ENCODE measurements around the gene NHS.

The NHS gene

DNA sequence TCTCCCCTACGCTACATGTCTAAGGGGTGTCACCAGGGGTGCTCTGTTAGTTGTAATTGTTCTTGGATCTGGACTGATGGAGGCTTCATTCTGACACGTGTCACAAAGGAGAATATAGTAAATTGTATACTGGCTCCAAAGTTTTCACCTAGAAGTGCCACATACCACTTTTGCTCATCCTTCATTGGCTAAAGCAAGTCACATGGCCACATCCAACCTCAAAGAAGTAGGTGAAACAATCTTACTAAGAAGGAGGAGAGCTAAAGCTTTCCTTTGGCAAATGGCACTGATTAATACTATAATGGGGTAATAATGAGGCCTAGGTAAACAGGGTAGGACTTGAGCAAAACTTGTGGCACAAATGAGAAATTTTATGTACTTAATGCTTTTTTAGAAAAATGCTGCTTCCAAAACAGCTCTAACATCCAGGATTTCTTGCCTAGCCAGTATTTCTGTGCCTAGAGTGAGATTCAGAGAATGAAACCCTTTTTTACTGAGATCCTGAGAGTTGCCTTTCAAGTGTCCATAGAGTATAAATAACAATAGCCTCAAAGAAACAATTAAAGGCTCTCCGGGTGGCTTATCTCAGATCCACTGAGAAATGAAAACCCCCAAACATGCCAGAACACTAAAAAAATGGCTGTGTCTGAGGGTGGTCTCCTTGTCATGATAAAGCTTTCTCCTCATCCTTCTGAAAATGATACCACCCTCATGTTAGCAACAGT lies 34.7 kb downstream of the NHS start:
- Histone ChIP-seq H3K27ac (ENCODE audit: low read depth, low read length) (no peak overlapping the region), H3K79me2 (ENCODE audit: control insufficient read depth, insufficient read depth, low read length) (no peaks in the 10 kb centered on the region), H3K4me2 (ENCODE audit: low read length) (no peak overlapping the region), H3K18ac (ENCODE audit: low read length) (no peak overlapping the region), H3K9ac (ENCODE audit: low read length) (no peak overlapping the region), H3K27me3 (ENCODE audit: insufficient read depth, low read length, poor library complexity) (no peaks in the 10 kb centered on the region), H3K23ac (ENCODE audit: low read length) (no peak overlapping the region), H2BK120ac (ENCODE audit: low read depth, low read length) (no peak overlapping the region), H4K5ac (ENCODE audit: low read length) (no peak overlapping the region), H3K4me1 (ENCODE audit: control insufficient read depth, low read depth, low read length) (peaks cover 1% of the 10 kb centered on the region), H2AK5ac (ENCODE audit: low read length) (no peak overlapping the region), H2BK5ac (ENCODE audit: low read length) (no peak overlapping the region), H3K79me1 (ENCODE audit: low read length) (no peaks in the 10 kb centered on the region), H4K8ac (ENCODE audit: low read depth, low read length) (no peak overlapping the region), H3K4me3 (ENCODE audit: low read length) (no peak overlapping the region), H3K56ac (ENCODE audit: low read length) (no peak overlapping the region), H2BK15ac (replicated peaks; ENCODE audit: low read depth) (no peak overlapping the region), H3K36me3 (ENCODE audit: control insufficient read depth, insufficient read depth, low read length) (no peaks in the 10 kb centered on the region), H3K4ac (ENCODE audit: low read depth, low read length) (no peak overlapping the region)
- no CpG with 5 or more reads among the region's 3 CpGs for WGBS (ENCODE audit: extremely low coverage, insufficient coverage, low lambda C conversion rate)
- no peak for DNase-seq

DNA sequence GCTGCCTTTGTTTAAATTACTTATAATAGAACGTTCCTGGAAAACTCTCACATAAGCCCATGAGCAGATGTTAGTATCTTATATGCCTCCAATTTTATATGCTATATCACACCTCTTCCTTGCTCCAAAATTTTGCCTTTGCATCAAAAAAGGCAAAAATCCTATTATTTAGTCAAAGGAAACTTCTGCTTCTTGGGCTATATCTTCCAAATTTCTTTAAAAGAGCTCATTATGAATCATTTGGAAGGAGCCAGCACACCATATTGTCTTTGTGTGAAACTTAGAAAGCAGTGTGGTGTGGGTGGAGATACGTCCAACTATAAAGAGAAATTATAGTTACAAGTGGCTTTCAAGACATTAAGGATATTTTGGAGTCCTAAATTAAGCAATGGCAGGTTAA lies 35.7 kb downstream of the NHS start:
- no peak overlapping the region for H3K56ac ChIP-seq (ENCODE audit: low read length)
- no peak overlapping the region for H2AK5ac ChIP-seq (ENCODE audit: low read length)
- no peak overlapping the region for H3K18ac ChIP-seq (ENCODE audit: low read length)
- no peak overlapping the region for H3K23ac ChIP-seq (ENCODE audit: low read length)
- no peak overlapping the region for H3K4ac ChIP-seq (ENCODE audit: low read depth, low read length)
- no peaks in the 10 kb centered on the region for H3K79me2 ChIP-seq (ENCODE audit: control insufficient read depth, insufficient read depth, low read length)
- H3K79me1 ChIP-seq (ENCODE audit: low read length): no peaks in the 10 kb centered on the region
- H3K27ac ChIP-seq (ENCODE audit: low read depth, low read length): no peak overlapping the region
- no peak for DNase-seq
- no peaks in the 10 kb centered on the region for H3K36me3 ChIP-seq (ENCODE audit: control insufficient read depth, insufficient read depth, low read length)
- no peak overlapping the region for H2BK5ac ChIP-seq (ENCODE audit: low read length)
- no peak overlapping the region for H3K4me3 ChIP-seq (ENCODE audit: low read length)
- no peak overlapping the region for H3K4me2 ChIP-seq (ENCODE audit: low read length)
- H2BK15ac ChIP-seq (replicated peaks; ENCODE audit: low read depth): no peak overlapping the region
- no peak overlapping the region for H2BK120ac ChIP-seq (ENCODE audit: low read depth, low read length)
- no peak overlapping the region for H3K9ac ChIP-seq (ENCODE audit: low read length)
- no CpG with 5 or more reads among the region's 2 CpGs for WGBS (ENCODE audit: extremely low coverage, insufficient coverage, low lambda C conversion rate)
- peaks cover 3% of the 10 kb centered on the region for H3K4me1 ChIP-seq (ENCODE audit: control insufficient read depth, low read depth, low read length)
- H3K27me3 ChIP-seq (ENCODE audit: insufficient read depth, low read length, poor library complexity): no peaks in the 10 kb centered on the region
- H4K8ac ChIP-seq (ENCODE audit: low read depth, low read length): no peak overlapping the region
- no peak overlapping the region for H4K5ac ChIP-seq (ENCODE audit: low read length)

DNA sequence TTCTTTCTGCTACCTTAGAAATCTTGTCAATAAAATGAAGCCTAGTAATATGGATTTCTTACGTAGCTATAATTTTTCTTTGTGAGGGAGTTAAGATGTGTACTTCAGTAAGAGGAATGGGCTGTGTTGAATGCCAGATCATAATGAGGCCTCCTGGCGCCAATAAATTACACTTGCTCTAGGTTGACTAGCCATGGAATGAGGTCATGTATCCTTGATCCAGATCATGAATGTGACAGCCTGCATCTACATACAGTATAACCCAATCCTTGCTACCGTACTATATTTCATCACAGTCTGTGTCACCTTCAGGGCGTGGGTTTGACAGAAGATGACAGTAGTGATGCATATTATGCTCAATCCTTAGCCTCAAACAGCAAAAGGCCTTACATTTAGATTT lies 36.2 kb downstream of the NHS start:
- Histone ChIP-seq H2BK5ac (ENCODE audit: low read length) (no peak overlapping the region), H3K36me3 (ENCODE audit: control insufficient read depth, insufficient read depth, low read length) (no peaks in the 10 kb centered on the region), H3K79me2 (ENCODE audit: control insufficient read depth, insufficient read depth, low read length) (no peaks in the 10 kb centered on the region), H3K4ac (ENCODE audit: low read depth, low read length) (no peak overlapping the region), H3K27me3 (ENCODE audit: insufficient read depth, low read length, poor library complexity) (no peaks in the 10 kb centered on the region), H3K56ac (ENCODE audit: low read length) (no peak overlapping the region), H3K4me3 (ENCODE audit: low read length) (no peak overlapping the region), H3K27ac (ENCODE audit: low read depth, low read length) (no peak overlapping the region), H3K79me1 (ENCODE audit: low read length) (no peaks in the 10 kb centered on the region), H4K8ac (ENCODE audit: low read depth, low read length) (no peak overlapping the region), H3K4me2 (ENCODE audit: low read length) (no peak overlapping the region), H2BK15ac (replicated peaks; ENCODE audit: low read depth) (no peak overlapping the region), H2AK5ac (ENCODE audit: low read length) (no peak overlapping the region), H3K4me1 (ENCODE audit: control insufficient read depth, low read depth, low read length) (peaks cover 6% of the 10 kb centered on the region), H4K5ac (ENCODE audit: low read length) (no peak overlapping the region), H3K23ac (ENCODE audit: low read length) (no peak overlapping the region), H3K9ac (ENCODE audit: low read length) (no peak overlapping the region), H3K18ac (ENCODE audit: low read length) (no peak overlapping the region), H2BK120ac (ENCODE audit: low read depth, low read length) (no peak overlapping the region)
- no peak for DNase-seq
- WGBS (ENCODE audit: extremely low coverage, insufficient coverage, low lambda C conversion rate): no CpG with 5 or more reads among the region's 4 CpGs

DNA sequence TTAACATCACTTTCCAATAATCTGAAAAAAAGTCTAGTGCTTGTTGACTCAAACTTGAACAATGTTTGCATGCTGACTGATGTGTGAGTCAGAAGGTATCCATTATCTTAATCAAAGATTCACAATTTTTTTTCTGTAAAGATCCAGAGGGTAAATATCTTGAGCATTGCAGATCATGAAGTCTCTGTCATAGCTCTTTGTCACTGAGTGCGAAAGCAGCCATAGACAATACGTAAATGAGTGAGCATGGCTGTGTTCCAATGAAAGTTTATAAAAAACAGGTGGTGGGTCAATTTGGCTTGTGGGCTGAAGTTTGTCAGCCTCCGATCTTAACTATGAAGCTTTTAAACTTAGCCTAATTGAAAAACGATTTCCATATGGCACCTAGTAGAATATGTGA lies 37.7 kb downstream of the NHS start:
- Histone ChIP-seq H3K79me1 (ENCODE audit: low read length) (no peaks in the 10 kb centered on the region), H2BK15ac (replicated peaks; ENCODE audit: low read depth) (no peak overlapping the region), H4K8ac (ENCODE audit: low read depth, low read length) (no peak overlapping the region), H3K36me3 (ENCODE audit: control insufficient read depth, insufficient read depth, low read length) (no peaks in the 10 kb centered on the region), H4K5ac (ENCODE audit: low read length) (no peak overlapping the region), H3K27me3 (ENCODE audit: insufficient read depth, low read length, poor library complexity) (no peaks in the 10 kb centered on the region), H3K9ac (ENCODE audit: low read length) (no peak overlapping the region), H3K79me2 (ENCODE audit: control insufficient read depth, insufficient read depth, low read length) (no peaks in the 10 kb centered on the region), H3K4me3 (ENCODE audit: low read length) (no peak overlapping the region), H3K4ac (ENCODE audit: low read depth, low read length) (no peak overlapping the region), H2BK120ac (ENCODE audit: low read depth, low read length) (no peak overlapping the region), H3K4me1 (ENCODE audit: control insufficient read depth, low read depth, low read length) (peaks cover 6% of the 10 kb centered on the region), H3K27ac (ENCODE audit: low read depth, low read length) (no peak overlapping the region), H3K18ac (ENCODE audit: low read length) (no peak overlapping the region), H2BK5ac (ENCODE audit: low read length) (no peak overlapping the region), H3K56ac (ENCODE audit: low read length) (no peak overlapping the region), H3K4me2 (ENCODE audit: low read length) (no peak overlapping the region), H2AK5ac (ENCODE audit: low read length) (no peak overlapping the region), H3K23ac (ENCODE audit: low read length) (no peak overlapping the region)
- DNase-seq: no peak
- no CpG with 5 or more reads among the region's 4 CpGs for WGBS (ENCODE audit: extremely low coverage, insufficient coverage, low lambda C conversion rate)

- H2AK5ac ChIP-seq (ENCODE audit: low read length): no peak overlapping the region
- no CpG with 5 or more reads among the region's 4 CpGs for WGBS (ENCODE audit: extremely low coverage, insufficient coverage, low lambda C conversion rate)
- no peak overlapping the region for H3K4ac ChIP-seq (ENCODE audit: low read depth, low read length)
- peaks cover 6% of the 10 kb centered on the region for H3K4me1 ChIP-seq (ENCODE audit: control insufficient read depth, low read depth, low read length)
- H2BK120ac ChIP-seq (ENCODE audit: low read depth, low read length): no peak overlapping the region
- no peak overlapping the region for H3K56ac ChIP-seq (ENCODE audit: low read length)
- H3K9ac ChIP-seq (ENCODE audit: low read length): no peak overlapping the region
- H4K5ac ChIP-seq (ENCODE audit: low read length): no peak overlapping the region
- no peaks in the 10 kb centered on the region for H3K36me3 ChIP-seq (ENCODE audit: control insufficient read depth, insufficient read depth, low read length)
- no peak overlapping the region for H3K18ac ChIP-seq (ENCODE audit: low read length)
- H3K4me2 ChIP-seq (ENCODE audit: low read length): no peak overlapping the region
- no peak overlapping the region for H3K23ac ChIP-seq (ENCODE audit: low read length)
- no peak for DNase-seq
- H3K27ac ChIP-seq (ENCODE audit: low read depth, low read length): no peak overlapping the region
- no peaks in the 10 kb centered on the region for H3K79me1 ChIP-seq (ENCODE audit: low read length)
- H3K4me3 ChIP-seq (ENCODE audit: low read length): no peak overlapping the region
- H3K27me3 ChIP-seq (ENCODE audit: insufficient read depth, low read length, poor library complexity): no peaks in the 10 kb centered on the region
- no peak overlapping the region for H4K8ac ChIP-seq (ENCODE audit: low read depth, low read length)
- H2BK15ac ChIP-seq (replicated peaks; ENCODE audit: low read depth): no peak overlapping the region
- no peak overlapping the region for H2BK5ac ChIP-seq (ENCODE audit: low read length)
- H3K79me2 ChIP-seq (ENCODE audit: control insufficient read depth, insufficient read depth, low read length): no peaks in the 10 kb centered on the region
Measured at GRCh38 chrX:17413228-17413627, 38.2 kb downstream of the NHS start.
